ENCODE measurements around the gene KRT72.

Gene KRT72

GRCh38 chr12:52629281-52630007 lies 28.2 kb upstream of the KRT72 start:
- no peak for DNase-seq
- peaks cover 7% of the 10 kb centered on the region for H3K27me3 ChIP-seq (replicated peaks; ENCODE audit: insufficient read depth, low read length)
- H3K4me2 ChIP-seq (ENCODE audit: low read depth, low read length) = no peak overlapping the region
- H3K9me3 ChIP-seq (replicated peaks; ENCODE audit: insufficient read depth, low read length) = no peaks in the 10 kb centered on the region
- no peaks in the 10 kb centered on the region for H3F3A ChIP-seq (ENCODE audit: insufficient read depth, low read length)
- no peak overlapping the region for H2AFZ ChIP-seq (ENCODE audit: low read length)
- TF ChIP-seq EZH2 (optimal IDR thresholded peaks at IDR 0.05; ENCODE audit: low read depth, low read length) = no peak
- no peak for TF ChIP-seq CTCF (IDR thresholded peaks at IDR 0.05; ENCODE audit: low read length)
- no peak for TF ChIP-seq EZH2phosphoT487 (IDR thresholded peaks at IDR 0.05; ENCODE audit: low read length)
- H3K27ac ChIP-seq (ENCODE audit: low read length) = no peak overlapping the region
- no peaks in the 10 kb centered on the region for H3K9me2 ChIP-seq (replicated peaks; ENCODE audit: insufficient read depth, low read length)
- H3K4me3 ChIP-seq (ENCODE audit: low read length) = no peak overlapping the region
- no peak overlapping the region for H3K9ac ChIP-seq (ENCODE audit: low read length)
- H3K79me2 ChIP-seq (ENCODE audit: low read length) = no peaks in the 10 kb centered on the region
- no peaks in the 10 kb centered on the region for H3K36me3 ChIP-seq (replicated peaks; ENCODE audit: insufficient read depth, low read length)
- no peaks in the 10 kb centered on the region for H3K4me1 ChIP-seq (ENCODE audit: low read length)
- no peaks in the 10 kb centered on the region for H4K20me1 ChIP-seq (ENCODE audit: insufficient read depth, low read length)

GRCh38 chr12:52628841-52629240 lies 27.6 kb upstream of the KRT72 start:
- no peak for DNase-seq
- H4K20me1 ChIP-seq (ENCODE audit: insufficient read depth, low read length) = no peaks in the 10 kb centered on the region
- peaks cover 12% of the 10 kb centered on the region for H3K27me3 ChIP-seq (replicated peaks; ENCODE audit: insufficient read depth, low read length)
- no peaks in the 10 kb centered on the region for H3K36me3 ChIP-seq (replicated peaks; ENCODE audit: insufficient read depth, low read length)
- H3K9me2 ChIP-seq (replicated peaks; ENCODE audit: insufficient read depth, low read length) = no peaks in the 10 kb centered on the region
- H3K27ac ChIP-seq (ENCODE audit: low read length) = no peak overlapping the region
- no peak overlapping the region for H3K4me2 ChIP-seq (ENCODE audit: low read depth, low read length)
- no peaks in the 10 kb centered on the region for H3K79me2 ChIP-seq (ENCODE audit: low read length)
- no peak for TF ChIP-seq CTCF (IDR thresholded peaks at IDR 0.05; ENCODE audit: low read length)
- no peak for TF ChIP-seq EZH2phosphoT487 (IDR thresholded peaks at IDR 0.05; ENCODE audit: low read length)
- no peak for TF ChIP-seq EZH2 (optimal IDR thresholded peaks at IDR 0.05; ENCODE audit: low read depth, low read length)
- H3F3A ChIP-seq (ENCODE audit: insufficient read depth, low read length) = no peaks in the 10 kb centered on the region
- H3K4me1 ChIP-seq (ENCODE audit: low read length) = no peaks in the 10 kb centered on the region
- H3K4me3 ChIP-seq (ENCODE audit: low read length) = no peak overlapping the region
- H3K9me3 ChIP-seq (replicated peaks; ENCODE audit: insufficient read depth, low read length) = no peaks in the 10 kb centered on the region
- no peak overlapping the region for H2AFZ ChIP-seq (ENCODE audit: low read length)
- no peak overlapping the region for H3K9ac ChIP-seq (ENCODE audit: low read length)

- no peak overlapping the region for H3K27ac ChIP-seq (ENCODE audit: low read length)
- DNase-seq = no peak
- H3K9me2 ChIP-seq (replicated peaks; ENCODE audit: insufficient read depth, low read length) = no peaks in the 10 kb centered on the region
- H3K36me3 ChIP-seq (replicated peaks; ENCODE audit: insufficient read depth, low read length) = no peaks in the 10 kb centered on the region
- H4K20me1 ChIP-seq (ENCODE audit: insufficient read depth, low read length) = no peaks in the 10 kb centered on the region
- H3K9me3 ChIP-seq (replicated peaks; ENCODE audit: insufficient read depth, low read length) = no peaks in the 10 kb centered on the region
- H2AFZ ChIP-seq (ENCODE audit: low read length) = no peak overlapping the region
- no peak overlapping the region for H3K9ac ChIP-seq (ENCODE audit: low read length)
- no peaks in the 10 kb centered on the region for H3K79me2 ChIP-seq (ENCODE audit: low read length)
- H3K4me1 ChIP-seq (ENCODE audit: low read length) = no peaks in the 10 kb centered on the region
- no peak overlapping the region for H3K4me2 ChIP-seq (ENCODE audit: low read depth, low read length)
- TF ChIP-seq EZH2phosphoT487 (IDR thresholded peaks at IDR 0.05; ENCODE audit: low read length) (no peak), EZH2 (optimal IDR thresholded peaks at IDR 0.05; ENCODE audit: low read depth, low read length) (no peak), CTCF (IDR thresholded peaks at IDR 0.05; ENCODE audit: low read length) (no peak)
- H3K27me3 ChIP-seq (replicated peaks; ENCODE audit: insufficient read depth, low read length) = peaks cover 13% of the 10 kb centered on the region
- no peaks in the 10 kb centered on the region for H3F3A ChIP-seq (ENCODE audit: insufficient read depth, low read length)
- no peak overlapping the region for H3K4me3 ChIP-seq (ENCODE audit: low read length)
These were observed 26.8 kb upstream of the KRT72 start for GRCh38 chr12:52628111-52628507.

All from MM.1S (cell line).